H1 (cell line): ENCODE measurements around the gene SPAG4. TPM values are rescaled to one million over a fixed set of nuclear protein-coding genes. Genes with fewer than 3 reads are reported as not detected.

ENCODE experiments used
- TAF7 ChIP-seq: optimal IDR thresholded peaks from 2 replicates; pipeline ENCODE3; 2011; ENCODE audit warnings: low read depth, mild to moderate bottlenecking, inconsistent platforms, low read length, moderate library complexity, borderline replicate concordance
- polyA plus RNA-seq, 7 experiments: library from polyadenylated mRNA; depleted of rRNA in 3 of 7; stranded (reverse) in 5 of 7; unstranded in 2 of 7; fragments of >200 nt in 5 of 7; fragments of 200-250 nt in 2 of 7; gene quantifications; 1 replicate in 5 of 7; 2 replicates in 1 of 7; 4 replicates in 1 of 7; pipeline versions ENCODE4 v1.2.1 to v1.2.3, GENCODE V29; 2011 to 2013; ENCODE audit warnings: missing spikeins in 2 of 7, mixed read lengths in 2 of 7
- total RNA-seq: library from RNA; stranded (reverse); fragmentation: NEBNext Ultra II Directional; extraction: Animal tissue kit (Norgen Biotek cat#: 25700); gene quantifications from 2 replicates; pipeline ENCODE4 v1.2.1, GENCODE V29; 2021

Gene SPAG4
- total and polyA plus RNA-seq, 2 of the 8 experiments (the other 6 are each of a cell fraction or from before 2014, with no cell fraction given) = 2.4 to 6.0 TPM

- no peak for TF ChIP-seq TAF7
Observed at GRCh38 chr20:35588397-35588796, 27.2 kb upstream of the SPAG4 start (continued).
